SU-DHL-6 (cell line): ENCODE measurements around the gene DENND2A.

Source experiments
- CTCF ChIP-seq: fragments of 200-600 bp; sonication (generic); IDR thresholded peaks from one replicate; pipeline ENCODE4 v1.5.1; 2017; ENCODE audit warnings: antibody characterized with exemption, mild to moderate bottlenecking, low read length, moderate library complexity; ENCODE audit not compliant: insufficient read depth, poor library complexity, severe bottlenecking
- EZH2phosphoT487 ChIP-seq: fragments of 200-600 bp; sonication (generic), shearing (Covaris generic); conservative IDR thresholded peaks from 2 replicates; pipeline ENCODE4 v1.6.1; 2018; ENCODE audit warnings: mild to moderate bottlenecking, antibody characterized with exemption, low read length, moderate library complexity, mixed read lengths

DNA sequence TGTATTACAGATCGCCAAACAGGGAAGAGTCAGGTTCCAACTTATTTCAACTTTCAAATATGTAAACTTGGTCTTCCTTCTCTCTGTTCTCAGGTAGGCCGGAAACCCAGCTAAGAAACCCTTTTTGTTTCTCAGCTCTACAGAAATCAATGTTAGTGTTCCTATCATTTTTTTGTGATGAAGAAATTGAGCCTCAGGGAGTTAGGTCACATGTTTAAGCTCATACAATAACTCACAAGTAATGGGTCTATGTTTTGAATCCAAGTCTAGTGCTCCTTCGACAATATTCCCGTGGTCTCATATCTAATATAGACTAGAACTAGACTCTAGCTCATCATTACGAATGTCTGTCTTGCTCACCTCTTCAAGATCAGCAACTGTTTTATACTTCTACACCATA, 22.3 kb downstream of the DENND2A start:
- no peak for TF ChIP-seq CTCF
- TF ChIP-seq EZH2phosphoT487: no peak
